Prostate gland (tissue), 2 donors: ENCODE data around the gene UBALD2.

Source experiments
- CTCF ChIP-seq, 4 experiments: fragments of 200-600 bp in 2 of 4; fragments of 450-650 bp in 2 of 4; sonication (generic) in 2 of 4; IDR thresholded peaks; 1 replicate in 3 of 4; 2 replicates in 1 of 4; pipeline ENCODE4 v1.5.1; 2016 to 2019; ENCODE audit warnings: antibody characterized with exemption in 4 of 4, mild to moderate bottlenecking in 2 of 4, moderate library complexity in 2 of 4
- POLR2AphosphoS5 ChIP-seq: sonication (generic); formaldehyde crosslinking; IDR thresholded peaks from one replicate; pipeline ENCODE4 v1.6.1; 2017; ENCODE audit warnings: antibody characterized with exemption

- TF ChIP-seq CTCF (IDR thresholded peaks at IDR 0.05) (no peak), POLR2AphosphoS5 (no peak)
Measured at GRCh38 chr17:76312735-76313134, 47.6 kb downstream of the UBALD2 start.
